Measurements from ENCODE around the gene IL37. TPM values are rescaled to one million over a fixed set of nuclear protein-coding genes. Genes with fewer than 3 reads are reported as not detected.

The IL37 gene
- total and polyA plus RNA-seq, 2 experiments from 2014 or later = not detected

DNA sequence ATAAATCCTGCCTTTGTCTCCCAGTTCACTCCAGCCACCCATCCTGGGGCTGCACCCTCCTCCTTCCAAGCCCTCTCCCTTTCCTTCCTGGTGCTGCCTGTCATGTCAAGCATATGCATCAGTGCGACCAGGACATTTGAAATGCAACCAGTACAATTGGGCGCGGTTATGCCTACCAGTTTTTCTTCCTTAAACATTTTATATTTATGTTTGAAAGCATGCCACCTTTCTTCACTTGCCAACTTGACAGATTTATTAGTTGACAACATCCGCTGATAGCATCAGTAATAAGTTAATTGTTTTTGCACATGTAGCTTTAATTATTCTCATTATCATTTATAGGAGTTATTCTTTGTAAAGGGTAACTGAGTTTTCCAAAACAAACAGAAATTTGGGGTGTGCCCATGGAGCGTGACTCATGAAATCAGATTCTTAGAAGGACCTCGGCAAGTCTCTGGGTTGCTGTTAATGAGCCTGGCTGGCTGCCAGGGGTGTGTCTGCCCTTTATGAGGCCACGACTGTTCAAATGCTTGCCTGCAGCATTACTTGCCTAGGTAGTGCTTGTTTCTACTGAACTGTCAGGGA is 41.6 kb upstream of the IL37 start:
- H3K4me3 ChIP-seq = no peak overlapping the region
- peak; percentile 82 for DNase-seq

GRCh38 chr2:112870841-112871835 is 39.8 kb upstream of the IL37 start:
- no peak for DNase-seq
- TF ChIP-seq EZH2 (IDR thresholded peaks at IDR 0.05; ENCODE audit: insufficient read depth, poor library complexity, severe bottlenecking) = no peak
- TF ChIP-seq EZH2phosphoT487 (IDR thresholded peaks at IDR 0.05; ENCODE audit: insufficient read depth, low read depth) = no peak
- Histone ChIP-seq H3K79me2 (ENCODE audit: insufficient read depth) (no peaks in the 10 kb centered on the region), H3K4me3 (no peak overlapping the region), H3K9ac (no peak overlapping the region), H3K4me2 (ENCODE audit: unreplicated experiment) (no peak overlapping the region), H3K36me3 (ENCODE audit: low read depth) (no peaks in the 10 kb centered on the region), H2AFZ (no peak overlapping the region), H3F3A (ENCODE audit: insufficient read depth) (no peaks in the 10 kb centered on the region), H3K27ac (no peak overlapping the region), H3K4me1 (ENCODE audit: insufficient read depth) (peaks cover 20% of the 10 kb centered on the region), H4K20me1 (ENCODE audit: insufficient read depth) (no peaks in the 10 kb centered on the region), H3K9me2 (ENCODE audit: insufficient read depth) (no peaks in the 10 kb centered on the region), H3K9me3 (ENCODE audit: low read depth) (no peaks in the 10 kb centered on the region), H3K27me3 (replicated peaks; ENCODE audit: insufficient read depth) (no peaks in the 10 kb centered on the region)
- in situ Hi-C loops (cut with MboI) = no loop called here
- 75% methylated on average over 9 of the region's 9 CpGs for WGBS, 2 experiments (ENCODE audit: low coverage in 1 of 2, low lambda C conversion rate in 2 of 2, missing lambda C conversion rate in 2 of 2)

More for the DNA sequence above, 41.6 kb upstream of the IL37 start:
- Histone ChIP-seq H3K4me2 (ENCODE audit: unreplicated experiment) (peak overlapping the region; percentile 11), H3K27me3 (replicated peaks; ENCODE audit: insufficient read depth) (no peaks in the 10 kb centered on the region), H4K20me1 (ENCODE audit: insufficient read depth) (no peaks in the 10 kb centered on the region), H3K9ac (no peak overlapping the region), H3K36me3 (ENCODE audit: low read depth) (no peaks in the 10 kb centered on the region), H3K27ac (no peak overlapping the region), H3K9me2 (ENCODE audit: insufficient read depth) (no peaks in the 10 kb centered on the region), H3F3A (ENCODE audit: insufficient read depth) (no peaks in the 10 kb centered on the region), H2AFZ (no peak overlapping the region), H3K4me1 (ENCODE audit: insufficient read depth) (peaks cover 20% of the 10 kb centered on the region), H3K9me3 (ENCODE audit: low read depth) (no peaks in the 10 kb centered on the region), H3K79me2 (ENCODE audit: insufficient read depth) (no peaks in the 10 kb centered on the region)
- TF ChIP-seq EZH2phosphoT487 (IDR thresholded peaks at IDR 0.05; ENCODE audit: insufficient read depth, low read depth) (no peak), EZH2 (IDR thresholded peaks at IDR 0.05; ENCODE audit: insufficient read depth, poor library complexity, severe bottlenecking) (no peak)
- 24 to 31% methylated on average over 7 of the region's 7 CpGs for WGBS, 2 experiments (ENCODE audit: low coverage in 1 of 2, low lambda C conversion rate in 2 of 2, missing lambda C conversion rate in 2 of 2)
- in situ Hi-C loops (cut with MboI) = no loop called here

- no peaks in the 10 kb centered on the region for H3K9me3 ChIP-seq (ENCODE audit: low read depth)
- H3K79me2 ChIP-seq (ENCODE audit: insufficient read depth) = no peaks in the 10 kb centered on the region
- H3K27ac ChIP-seq = no peak overlapping the region
- H3K4me1 ChIP-seq (ENCODE audit: insufficient read depth) = peaks cover 31% of the 10 kb centered on the region
- no peak for TF ChIP-seq EZH2phosphoT487 (IDR thresholded peaks at IDR 0.05; ENCODE audit: insufficient read depth, low read depth)
- no peak for TF ChIP-seq EZH2 (IDR thresholded peaks at IDR 0.05; ENCODE audit: insufficient read depth, poor library complexity, severe bottlenecking)
- WGBS, 2 experiments (ENCODE audit: low coverage in 1 of 2, low lambda C conversion rate in 2 of 2, missing lambda C conversion rate in 2 of 2) = 82 to 89% methylated on average over 3 of the region's 3 CpGs
- no peaks in the 10 kb centered on the region for H3K36me3 ChIP-seq (ENCODE audit: low read depth)
- H3K9ac ChIP-seq = no peak overlapping the region
- no peak overlapping the region for H3K4me3 ChIP-seq
- H2AFZ ChIP-seq = no peak overlapping the region
- peak; percentile 8 for DNase-seq
- in situ Hi-C loops (cut with MboI) = no loop called here
- H3K9me2 ChIP-seq (ENCODE audit: insufficient read depth) = no peaks in the 10 kb centered on the region
- H3K27me3 ChIP-seq (replicated peaks; ENCODE audit: insufficient read depth) = no peaks in the 10 kb centered on the region
- peaks cover 20% of the 10 kb centered on the region for H3F3A ChIP-seq (ENCODE audit: insufficient read depth)
- H4K20me1 ChIP-seq (ENCODE audit: insufficient read depth) = no peaks in the 10 kb centered on the region
- no peak overlapping the region for H3K4me2 ChIP-seq (ENCODE audit: unreplicated experiment)
Observed at GRCh38 chr2:112876257-112876970, 34.6 kb upstream of the IL37 start.

GRCh38 chr2:112876971-112877361 is 34.0 kb upstream of the IL37 start:
- no peaks in the 10 kb centered on the region for H3K9me2 ChIP-seq (ENCODE audit: insufficient read depth)
- peak; percentile 24 for DNase-seq
- H3K9me3 ChIP-seq (ENCODE audit: low read depth) = no peaks in the 10 kb centered on the region
- H2AFZ ChIP-seq = no peak overlapping the region
- peak overlapping the region; percentile 33 for H3K4me2 ChIP-seq (ENCODE audit: unreplicated experiment)
- H3K9ac ChIP-seq = no peak overlapping the region
- in situ Hi-C loops (cut with MboI) = no loop called here
- 56 to 67% methylated on average over 4 of the region's 4 CpGs for WGBS, 2 experiments (ENCODE audit: low coverage in 1 of 2, low lambda C conversion rate in 2 of 2, missing lambda C conversion rate in 2 of 2)
- peaks cover 25% of the 10 kb centered on the region for H3F3A ChIP-seq (ENCODE audit: insufficient read depth)
- H3K79me2 ChIP-seq (ENCODE audit: insufficient read depth) = no peaks in the 10 kb centered on the region
- no peaks in the 10 kb centered on the region for H3K27me3 ChIP-seq (replicated peaks; ENCODE audit: insufficient read depth)
- H3K27ac ChIP-seq = peak overlapping the region; percentile 21; the same call in 1 of the 2 replicates
- TF ChIP-seq EZH2 (IDR thresholded peaks at IDR 0.05; ENCODE audit: insufficient read depth, poor library complexity, severe bottlenecking) (no peak), EZH2phosphoT487 (IDR thresholded peaks at IDR 0.05; ENCODE audit: insufficient read depth, low read depth) (no peak)
- peaks cover 37% of the 10 kb centered on the region for H3K4me1 ChIP-seq (ENCODE audit: insufficient read depth)
- no peaks in the 10 kb centered on the region for H3K36me3 ChIP-seq (ENCODE audit: low read depth)
- no peak overlapping the region for H3K4me3 ChIP-seq
- H4K20me1 ChIP-seq (ENCODE audit: insufficient read depth) = no peaks in the 10 kb centered on the region

All from GM23248 (cell line).